ENCODE results near the gene MRGPRG. TPM values are rescaled to one million over a fixed set of nuclear protein-coding genes. Genes with fewer than 3 reads are reported as not detected.
A peak's percentile ranks its signal among the peaks of the same experiment; 100 is the strongest.

Gene MRGPRG
- total and polyA plus RNA-seq, 2 of the 8 experiments (the other 6 are each of a cell fraction or from before 2014, with no cell fraction given), result not detected

DNA sequence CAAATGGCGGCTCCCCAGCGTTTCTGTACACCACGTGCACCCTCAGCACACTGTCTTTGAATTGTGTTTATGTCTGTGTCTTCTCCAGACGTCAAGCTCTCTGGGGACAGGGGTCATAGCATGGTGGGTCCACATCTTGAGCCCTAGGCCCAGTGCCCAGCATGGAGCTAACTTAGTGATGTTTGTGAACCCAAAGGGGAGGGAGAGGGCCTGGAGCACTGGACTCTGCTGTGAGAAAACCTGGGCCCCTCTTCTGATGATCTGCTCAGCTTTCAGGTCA is 4.3 kb downstream of the MRGPRG start:
- no peak for FAIRE-seq
- Histone ChIP-seq H2AFZ (ENCODE audit: low read length) (no peak overlapping the region), H2AK5ac (ENCODE audit: low read depth, low read length) (no peak overlapping the region), H3K56ac (replicated peaks; ENCODE audit: insufficient read length, low read depth, low read length) (no peak overlapping the region), H3K36me3 (ENCODE audit: control insufficient read depth in 2 of 4, insufficient read depth in 4 of 4, low read length in 3 of 4) (no peaks in the 10 kb centered on the region), H4K20me1 (replicated peaks in 1 of 2; ENCODE audit: control insufficient read depth in 1 of 2, insufficient read depth in 2 of 2, low read length in 2 of 2) (no peaks in the 10 kb centered on the region), H2BK5ac (ENCODE audit: low read depth, low read length) (no peak overlapping the region), H3K9ac (replicated peaks in 1 of 4; ENCODE audit: extremely low read depth in 1 of 4, low read depth in 3 of 4, low read length in 3 of 4) (no peak overlapping the region), H3K9me3 (ENCODE audit: insufficient read depth in 2 of 2, low read depth in 1 of 2, low read length in 1 of 2) (no peaks in the 10 kb centered on the region), H4K8ac (ENCODE audit: extremely low read depth, insufficient read depth, low read length) (no peak overlapping the region), H2BK120ac (replicated peaks; ENCODE audit: low read depth, low read length) (no peak overlapping the region), H3K4me1 (replicated peaks in 1 of 4; ENCODE audit: control insufficient read depth in 3 of 4, insufficient read depth in 4 of 4, low read length in 3 of 4) (peaks cover 0 to 4% (median under 1%) of the 10 kb centered on the region in 4 experiments; a peak in 2 of 7 replicates), H3K4ac (replicated peaks; ENCODE audit: insufficient read length, low read depth, low read length) (no peak overlapping the region), H3K23me2 (ENCODE audit: low read depth, low read length) (peaks cover 2% of the 10 kb centered on the region; the same call in 1 of the 2 replicates), H3K79me1 (ENCODE audit: low read depth, low read length) (no peaks in the 10 kb centered on the region), H3K4me2 (ENCODE audit: insufficient read depth in 1 of 2, low read depth in 2 of 2, low read length in 2 of 2) (no peak overlapping the region), H4K5ac (ENCODE audit: insufficient read length, low read depth, low read length) (no peak overlapping the region), H4K91ac (replicated peaks; ENCODE audit: insufficient read length, low read length) (peak overlapping the region; percentile 25), H3K79me2 (ENCODE audit: control insufficient read depth in 1 of 2, insufficient read depth in 2 of 2, low read length in 2 of 2) (no peaks in the 10 kb centered on the region), H2BK20ac (ENCODE audit: low read length) (no peak overlapping the region), H3K14ac (ENCODE audit: insufficient read length) (no peak overlapping the region), H2BK12ac (ENCODE audit: low read depth, low read length) (no peak overlapping the region; the same call in 1 of the 2 replicates), H3K4me3 (ENCODE audit: extremely low read depth in 1 of 4, insufficient read depth in 2 of 4, low read depth in 3 of 4, low read length in 4 of 4) (no peak overlapping the region), H3K27me3 (replicated peaks in 1 of 4; ENCODE audit: control insufficient read depth in 3 of 4, extremely low read depth in 1 of 4, insufficient read depth in 3 of 4, low read length in 3 of 4) (no peaks in the 10 kb centered on the region), H3K27ac (ENCODE audit: low read depth, low read length) (no peak overlapping the region), H3K23ac (ENCODE audit: insufficient read length) (no peak overlapping the region), H3K18ac (ENCODE audit: extremely low read depth, low read length) (no peak overlapping the region), H2BK15ac (ENCODE audit: low read length) (no peak overlapping the region)
- ChIA-PET POLR2A (ENCODE audit: partially characterized antibody) (interaction anchor here (0.9 to 1.4 kb wide), 2 partner anchors 16 to 18 kb away, joined by 3 read pairs; no protein-coding TSS in a partner anchor), CTCF (ENCODE audit: partially characterized antibody) (interaction anchor here (0.5 to 5.7 kb wide), 12 partner anchors 10 to 177 kb away, joined by 3 to 99 read pairs (median 6); no protein-coding TSS in a partner anchor)
- no peak for DNase-seq (ENCODE audit: low read depth in 1 of 2, low spot score in 2 of 2)
- WGBS, 2 experiments (ENCODE audit: extremely low coverage in 1 of 2, insufficient coverage in 1 of 2, insufficient read length in 1 of 2, insufficient replicate concordance in 2 of 2, low coverage in 1 of 2, low lambda C conversion rate in 2 of 2, missing lambda C conversion rate in 1 of 2), result 90% methylated on average over 4 of the region's 4 CpGs; no CpG with 5 or more reads in 1 of the 2 experiments
- no peak for TF ChIP-seq ZNF274 (IDR thresholded peaks at IDR 0.05; ENCODE audit: borderline replicate concordance, extremely low read depth, low read length)
- no peak for TF ChIP-seq GTF2F1 (IDR thresholded peaks at IDR 0.05; ENCODE audit: borderline replicate concordance, low read depth, low read length)
- TF ChIP-seq SP1 (IDR thresholded peaks at IDR 0.05; ENCODE audit: low read depth, low read length), result no peak
- no peak for TF ChIP-seq ASH2L (IDR thresholded peaks at IDR 0.05; ENCODE audit: low read length)
- TF ChIP-seq CHD2 (IDR thresholded peaks at IDR 0.05; ENCODE audit: low read length), result no peak
- no peak for TF ChIP-seq JUND (IDR thresholded peaks at IDR 0.05; ENCODE audit: low read length)
- TF ChIP-seq POLR2AphosphoS5 (IDR thresholded peaks at IDR 0.05; ENCODE audit: low read depth, low read length), result no peak
- no peak for TF ChIP-seq YY1 (IDR thresholded peaks at IDR 0.05; ENCODE audit: low read depth, low read length)
- TF ChIP-seq KDM5A (IDR thresholded peaks at IDR 0.05; ENCODE audit: low read length), result no peak
- no peak for TF ChIP-seq RAD21 (IDR thresholded peaks at IDR 0.05 in 1 of 2, conservative IDR thresholded peaks at IDR 0.05 in 1 of 2; ENCODE audit: low read depth in 2 of 2, low read length in 2 of 2)
- TF ChIP-seq BCL11A (IDR thresholded peaks at IDR 0.05; ENCODE audit: low read depth in 2 of 2, low read length in 2 of 2), result no peak
- TF ChIP-seq KDM1A (IDR thresholded peaks at IDR 0.05; ENCODE audit: borderline replicate concordance, low read length), result no peak
- TF ChIP-seq, protein P1, sequence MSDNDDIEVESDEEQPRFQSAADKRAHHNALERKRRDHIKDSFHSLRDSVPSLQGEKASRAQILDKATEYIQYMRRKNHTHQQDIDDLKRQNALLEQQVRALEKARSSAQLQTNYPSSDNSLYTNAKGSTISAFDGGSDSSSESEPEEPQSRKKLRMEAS (IDR thresholded peaks at IDR 0.05), result no peak
- TF ChIP-seq CBX8 (IDR thresholded peaks at IDR 0.05; ENCODE audit: borderline replicate concordance, low read depth, low read length), result no peak
- TF ChIP-seq, protein P2, sequence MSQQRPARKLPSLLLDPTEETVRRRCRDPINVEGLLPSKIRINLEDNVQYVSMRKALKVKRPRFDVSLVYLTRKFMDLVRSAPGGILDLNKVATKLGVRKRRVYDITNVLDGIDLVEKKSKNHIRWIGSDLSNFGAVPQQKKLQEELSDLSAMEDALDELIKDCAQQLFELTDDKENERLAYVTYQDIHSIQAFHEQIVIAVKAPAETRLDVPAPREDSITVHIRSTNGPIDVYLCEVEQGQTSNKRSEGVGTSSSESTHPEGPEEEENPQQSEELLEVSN (IDR thresholded peaks at IDR 0.05), result no peak
